ENCODE measurements around the gene EFNA1.
A peak's percentile ranks its signal among the peaks of the same experiment; 100 is the strongest.

EFNA1 gene

GRCh38 chr1:155086856-155087535 is 40.7 kb upstream of the EFNA1 start:
- Histone ChIP-seq H3K36me3 (ENCODE audit: control insufficient read depth, low read length) (no peaks in the 10 kb centered on the region), H3K27ac (ENCODE audit: low read depth, low read length) (no peak overlapping the region), H3F3A (ENCODE audit: control insufficient read depth, insufficient read depth) (peaks cover 16% of the 10 kb centered on the region; the same call in 1 of the 2 replicates), H3K4me1 (ENCODE audit: control insufficient read depth, low read length) (peaks cover 52% of the 10 kb centered on the region), H3K27me3 (ENCODE audit: control insufficient read depth, low read length) (peaks cover 23% of the 10 kb centered on the region), H4K20me1 (ENCODE audit: control insufficient read depth, insufficient read depth, low read depth, low read length) (no peaks in the 10 kb centered on the region), H3K4me2 (ENCODE audit: low read length) (peak overlapping the region; percentile 96), H3K9me2 (replicated peaks; ENCODE audit: control insufficient read depth, low read length) (no peaks in the 10 kb centered on the region), H3K4me3 (ENCODE audit: low read length) (peak overlapping the region; percentile 87), H3K79me2 (ENCODE audit: control insufficient read depth, low read length) (no peaks in the 10 kb centered on the region), H3K9me3 (ENCODE audit: control insufficient read depth, insufficient read depth, low read length) (no peaks in the 10 kb centered on the region)
- TF ChIP-seq EZH2phosphoT487 (IDR thresholded peaks at IDR 0.05; ENCODE audit: borderline replicate concordance, low read length) (no peak), CTCF (IDR thresholded peaks at IDR 0.05; ENCODE audit: low read depth, low read length, poor library complexity, severe bottlenecking) (peak; percentile 51)

DNA sequence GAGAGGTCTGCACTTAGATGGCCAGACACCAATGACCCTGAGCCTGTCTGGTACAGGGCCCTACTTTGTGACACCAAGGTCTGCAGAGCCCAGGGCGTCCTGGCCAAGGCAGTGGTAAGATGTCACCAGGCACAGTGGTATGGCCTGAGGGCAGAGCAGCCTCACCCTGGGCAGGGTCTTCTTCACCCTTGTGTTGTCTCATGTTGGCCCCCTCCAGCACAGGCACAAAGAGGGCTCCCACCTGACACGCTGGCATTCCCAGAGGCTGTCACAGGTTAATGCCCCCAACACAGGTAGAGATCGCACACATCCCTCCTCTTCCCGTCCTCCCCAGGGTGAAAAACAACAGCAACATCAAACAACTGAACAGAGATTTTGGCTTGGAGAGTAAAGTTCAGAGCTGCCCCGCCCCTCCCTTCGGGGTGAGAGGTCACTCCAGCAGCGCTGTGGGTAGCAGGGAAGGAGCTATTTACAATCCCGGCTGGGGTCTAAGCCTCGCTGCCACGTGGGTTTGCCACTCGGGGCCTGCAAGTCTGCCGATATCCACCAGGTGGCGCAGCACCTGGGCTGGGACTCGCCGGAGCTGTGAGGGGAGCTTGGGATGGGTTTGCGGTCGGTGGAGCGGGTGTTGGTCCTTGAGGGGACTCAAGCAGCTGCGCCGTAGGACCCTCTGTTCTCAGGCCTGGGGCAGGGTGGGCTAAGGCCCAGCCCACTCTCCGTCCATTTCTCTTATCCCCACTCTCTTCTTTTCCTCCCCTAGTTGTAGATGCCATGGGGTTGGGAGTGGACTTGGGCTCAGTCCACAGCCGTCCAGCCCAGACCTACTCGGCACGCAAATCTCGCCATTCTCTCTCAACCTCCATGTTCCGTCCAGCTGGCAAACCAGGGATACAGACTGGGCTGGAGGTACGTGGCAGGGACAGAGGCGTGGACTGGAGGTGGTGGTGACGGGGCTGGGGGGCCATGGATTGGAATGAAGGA is 36.3 kb upstream of the EFNA1 start:
- Histone ChIP-seq H3K36me3 (ENCODE audit: control insufficient read depth, low read length) (no peaks in the 10 kb centered on the region), H4K20me1 (ENCODE audit: control insufficient read depth, insufficient read depth, low read depth, low read length) (no peaks in the 10 kb centered on the region), H3F3A (ENCODE audit: control insufficient read depth, insufficient read depth) (peaks cover 8% of the 10 kb centered on the region; the same call in 1 of the 2 replicates), H3K79me2 (ENCODE audit: control insufficient read depth, low read length) (no peaks in the 10 kb centered on the region), H3K9me2 (replicated peaks; ENCODE audit: control insufficient read depth, low read length) (no peaks in the 10 kb centered on the region), H3K27me3 (ENCODE audit: control insufficient read depth, low read length) (peaks cover 21% of the 10 kb centered on the region), H3K4me3 (ENCODE audit: low read length) (no peak overlapping the region), H3K27ac (ENCODE audit: low read depth, low read length) (no peak overlapping the region), H3K9me3 (ENCODE audit: control insufficient read depth, insufficient read depth, low read length) (no peaks in the 10 kb centered on the region), H3K4me2 (ENCODE audit: low read length) (peak overlapping the region; percentile 52), H3K4me1 (ENCODE audit: control insufficient read depth, low read length) (peaks cover 22% of the 10 kb centered on the region)
- TF ChIP-seq CTCF (IDR thresholded peaks at IDR 0.05; ENCODE audit: low read depth, low read length, poor library complexity, severe bottlenecking) (peak; percentile 97), EZH2phosphoT487 (IDR thresholded peaks at IDR 0.05; ENCODE audit: borderline replicate concordance, low read length) (no peak)

DNA sequence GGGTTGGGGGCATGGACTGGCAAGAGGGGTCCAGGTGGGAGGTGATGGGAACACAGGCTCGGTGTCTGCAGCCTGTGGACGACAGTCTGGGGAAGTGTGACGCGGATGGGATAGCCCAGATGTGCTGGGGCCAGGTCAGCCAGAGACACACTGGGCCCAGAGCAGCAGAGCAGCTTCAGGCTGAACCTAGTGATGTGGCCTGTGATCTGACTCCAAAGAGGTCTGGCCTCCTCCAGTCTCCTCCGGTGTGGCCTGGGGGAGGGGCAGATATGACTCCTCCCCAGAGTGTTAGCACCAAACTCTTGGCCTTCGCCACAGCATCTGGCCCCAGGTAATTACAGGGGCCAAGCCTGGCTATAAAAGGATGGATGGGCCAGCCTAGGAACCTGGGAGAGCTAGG is 35.5 kb upstream of the EFNA1 start:
- peaks cover 8% of the 10 kb centered on the region; the same call in 1 of the 2 replicates for H3F3A ChIP-seq (ENCODE audit: control insufficient read depth, insufficient read depth)
- H3K79me2 ChIP-seq (ENCODE audit: control insufficient read depth, low read length), result no peaks in the 10 kb centered on the region
- no peaks in the 10 kb centered on the region for H3K9me2 ChIP-seq (replicated peaks; ENCODE audit: control insufficient read depth, low read length)
- H3K4me3 ChIP-seq (ENCODE audit: low read length), result no peak overlapping the region
- no peaks in the 10 kb centered on the region for H3K36me3 ChIP-seq (ENCODE audit: control insufficient read depth, low read length)
- peaks cover 14% of the 10 kb centered on the region for H3K4me1 ChIP-seq (ENCODE audit: control insufficient read depth, low read length)
- no peak overlapping the region for H3K27ac ChIP-seq (ENCODE audit: low read depth, low read length)
- no peaks in the 10 kb centered on the region for H3K9me3 ChIP-seq (ENCODE audit: control insufficient read depth, insufficient read depth, low read length)
- H4K20me1 ChIP-seq (ENCODE audit: control insufficient read depth, insufficient read depth, low read depth, low read length), result no peaks in the 10 kb centered on the region
- H3K27me3 ChIP-seq (ENCODE audit: control insufficient read depth, low read length), result peaks cover 22% of the 10 kb centered on the region
- H3K4me2 ChIP-seq (ENCODE audit: low read length), result no peak overlapping the region
- TF ChIP-seq EZH2phosphoT487 (IDR thresholded peaks at IDR 0.05; ENCODE audit: borderline replicate concordance, low read length), result no peak
- TF ChIP-seq CTCF (IDR thresholded peaks at IDR 0.05; ENCODE audit: low read depth, low read length, poor library complexity, severe bottlenecking), result no peak
